Glutamatergic neuron (in vitro differentiated cells): ENCODE data around the gene SLC6A9. TPM values are rescaled to one million over a fixed set of nuclear protein-coding genes. Genes with fewer than 3 reads are reported as not detected.

Source experiments
- DNase-seq: peaks from one replicate; pipeline ENCODE4 v3.0.0; 2022
- H3K27ac Mint-ChIP-seq: one replicate; pipeline ENCODE4 v1.8.0; 2020; ENCODE audit warnings: mild to moderate bottlenecking, mixed read lengths, inconsistent platforms; ENCODE audit not compliant: unreplicated experiment
- H3K27me3 Mint-ChIP-seq: one replicate; pipeline ENCODE4 v1.8.0; 2020; ENCODE audit warnings: mild to moderate bottlenecking, moderate library complexity, mixed read lengths, inconsistent platforms; ENCODE audit not compliant: unreplicated experiment
- H3K36me3 Mint-ChIP-seq: one replicate; pipeline ENCODE4 v1.8.0; 2020; ENCODE audit warnings: mild to moderate bottlenecking, mixed read lengths, inconsistent platforms; ENCODE audit not compliant: unreplicated experiment
- H3K4me1 Mint-ChIP-seq: one replicate; pipeline ENCODE4 v1.8.0; 2020; ENCODE audit warnings: mild to moderate bottlenecking, low read depth, mixed read lengths, inconsistent platforms; ENCODE audit not compliant: unreplicated experiment
- H3K4me3 Mint-ChIP-seq: one replicate; pipeline ENCODE4 v1.8.0; 2020; ENCODE audit warnings: mild to moderate bottlenecking, mixed read lengths, inconsistent platforms; ENCODE audit not compliant: unreplicated experiment
- H3K9me3 Mint-ChIP-seq: one replicate; pipeline ENCODE4 v1.8.0; 2020; ENCODE audit warnings: mild to moderate bottlenecking, moderate library complexity, mixed read lengths, inconsistent platforms; ENCODE audit not compliant: unreplicated experiment
- CTCF ChIP-seq: fragments of 200-600 bp; sonication (generic); IDR thresholded peaks from one replicate; pipeline ENCODE4 v1.5.0; 2021; ENCODE audit not compliant: partially characterized antibody, unreplicated experiment
- total RNA-seq: library from RNA; stranded (reverse); fragmentation: NEBNext Ultra II Directional; extraction: Animal tissue kit (Norgen Biotek cat#: 25700); gene quantifications from one replicate; pipeline ENCODE4 v1.2.1, GENCODE V29; 2021; ENCODE audit not compliant: unreplicated experiment

SLC6A9 gene
- total RNA-seq, 1 donor from 2014 or later = 8.9 TPM

GRCh38 chr1:44021581-44022321 lies 9.5 kb downstream of the SLC6A9 start:
- Mint-ChIP-seq H3K4me3 (peak overlapping the region; percentile 47), H3K36me3 (peaks cover 4% of the 10 kb centered on the region)
- no peak for DNase-seq

GRCh38 chr1:44021156-44021555 lies 10.1 kb downstream of the SLC6A9 start:
- Mint-ChIP-seq H3K36me3 (peaks cover 4% of the 10 kb centered on the region), H3K9me3 (peaks cover 2% of the 10 kb centered on the region), H3K27me3 (peaks cover 2% of the 10 kb centered on the region), H3K4me1 (no peaks in the 10 kb centered on the region), H3K4me3 (no peak overlapping the region), H3K27ac (no peak overlapping the region)
- no peak for DNase-seq
- no peak for TF ChIP-seq CTCF

More at GRCh38 chr1:44021581-44022321, 9.5 kb downstream of the SLC6A9 start:
- Mint-ChIP-seq H3K4me1 (no peaks in the 10 kb centered on the region), H3K27ac (no peak overlapping the region), H3K9me3 (peaks cover 2% of the 10 kb centered on the region), H3K27me3 (peaks cover 2% of the 10 kb centered on the region)
- TF ChIP-seq CTCF = no peak

GRCh38 chr1:44020464-44020863 lies 10.8 kb downstream of the SLC6A9 start:
- Mint-ChIP-seq H3K36me3 (peaks cover 4% of the 10 kb centered on the region), H3K27me3 (peaks cover 2% of the 10 kb centered on the region), H3K4me3 (no peak overlapping the region), H3K9me3 (peaks cover 2% of the 10 kb centered on the region), H3K4me1 (no peaks in the 10 kb centered on the region), H3K27ac (no peak overlapping the region)
- no peak for TF ChIP-seq CTCF
- no peak for DNase-seq

GRCh38 chr1:44019466-44019948 lies 11.8 kb downstream of the SLC6A9 start:
- no peak for TF ChIP-seq CTCF
- Mint-ChIP-seq H3K27ac (no peak overlapping the region), H3K4me1 (no peaks in the 10 kb centered on the region), H3K4me3 (no peak overlapping the region), H3K36me3 (peaks cover 4% of the 10 kb centered on the region), H3K9me3 (no peaks in the 10 kb centered on the region), H3K27me3 (peaks cover 2% of the 10 kb centered on the region)
- peak; percentile 55 for DNase-seq

GRCh38 chr1:44016890-44017400 lies 14.3 kb downstream of the SLC6A9 start:
- no peak overlapping the region for H3K27ac Mint-ChIP-seq
- no peaks in the 10 kb centered on the region for H3K9me3 Mint-ChIP-seq
- no peak for TF ChIP-seq CTCF
- H3K4me3 Mint-ChIP-seq = no peak overlapping the region
- H3K36me3 Mint-ChIP-seq = peaks cover 4% of the 10 kb centered on the region
- no peaks in the 10 kb centered on the region for H3K4me1 Mint-ChIP-seq
- peaks cover 2% of the 10 kb centered on the region for H3K27me3 Mint-ChIP-seq
- DNase-seq = no peak
